DMS153 (cell line): ENCODE data around the gene AGBL3.

Source experiments
- DNase-seq: peaks from one replicate; lab custom pipeline; 2025; lab: John Stamatoyannopoulos, UW

The AGBL3 gene

GRCh38 chr7:135147899-135148721 is 161.8 kb downstream of the AGBL3 start, which contains the start of gene TMEM140:
Gene TMEM140, plus strand, starts transcription at chr7:135148072. Its CDS starts 16,370 bp downstream, at chr7:135164442.
- no peak for DNase-seq

DNA sequence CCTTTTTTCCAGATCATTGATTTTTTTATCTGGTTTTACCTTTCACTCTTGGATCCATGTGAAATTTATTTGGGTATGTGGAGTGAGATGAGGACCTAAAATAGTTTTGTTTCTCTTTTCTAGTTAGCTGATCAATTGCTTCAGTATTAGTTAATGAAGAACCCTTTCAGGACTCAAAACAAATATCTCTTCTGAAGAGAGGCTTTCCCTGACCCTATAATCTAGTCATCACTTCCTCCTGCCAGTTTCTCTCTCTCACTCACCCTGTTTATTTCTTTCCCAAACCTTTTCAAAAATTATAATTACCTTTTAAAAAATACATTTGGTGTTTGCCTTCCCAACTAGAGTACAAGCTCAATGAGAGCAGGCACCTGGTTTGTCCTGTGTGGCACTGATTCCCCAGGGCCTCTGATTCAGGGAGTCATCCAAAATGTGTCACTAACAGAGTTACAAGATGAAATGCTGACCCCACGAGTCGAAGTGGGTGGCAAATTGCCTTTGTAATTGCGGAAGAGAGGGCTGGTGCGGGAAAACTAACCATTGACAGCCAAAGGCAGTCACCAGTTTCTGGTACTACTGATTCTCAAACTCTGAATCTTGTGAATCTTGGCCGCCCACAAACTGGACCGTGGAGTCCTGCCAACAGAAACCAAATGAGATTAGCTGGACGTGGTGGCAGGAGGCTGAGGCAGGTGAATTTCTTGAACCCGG is 163.9 kb downstream of the AGBL3 start:
- DNase-seq = no peak

DNA sequence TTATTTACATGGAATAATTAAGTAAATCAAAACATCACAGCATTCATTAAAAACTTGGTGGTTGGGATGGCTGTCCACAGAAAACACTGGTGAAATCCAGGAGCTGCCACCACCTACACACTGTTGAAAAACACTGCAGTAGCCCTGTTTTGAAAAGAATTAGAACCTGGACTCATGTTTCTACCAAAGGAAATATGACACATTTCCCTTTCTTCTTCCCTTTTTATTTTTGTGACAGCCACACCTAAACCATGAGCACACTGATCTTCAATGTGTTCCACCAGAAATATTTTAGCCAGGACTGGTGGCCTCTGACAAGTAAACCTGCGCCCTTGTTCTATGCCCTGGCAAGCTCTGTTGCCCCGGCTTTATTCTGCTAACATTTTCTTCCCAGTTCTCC is 164.8 kb downstream of the AGBL3 start:
- no peak for DNase-seq

DNA sequence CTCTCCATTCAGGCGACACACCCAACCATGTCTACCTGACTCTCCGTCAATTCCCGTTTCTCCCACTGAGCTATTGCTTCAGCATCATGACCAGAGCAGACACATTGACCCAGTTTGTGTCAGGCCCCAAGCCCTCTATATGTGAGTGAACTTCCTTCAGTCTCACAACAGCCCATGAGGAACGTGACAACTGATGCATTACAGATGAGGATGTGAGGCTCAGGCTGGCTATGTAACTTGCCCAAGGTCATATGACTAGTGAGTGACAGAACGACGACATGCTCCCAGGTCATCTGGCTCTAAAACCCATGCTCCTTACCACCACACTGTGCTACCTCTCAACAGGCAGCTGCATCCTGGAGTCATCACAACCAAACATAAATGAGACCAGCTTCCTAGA is 165.2 kb downstream of the AGBL3 start:
- DNase-seq = no peak

DNA sequence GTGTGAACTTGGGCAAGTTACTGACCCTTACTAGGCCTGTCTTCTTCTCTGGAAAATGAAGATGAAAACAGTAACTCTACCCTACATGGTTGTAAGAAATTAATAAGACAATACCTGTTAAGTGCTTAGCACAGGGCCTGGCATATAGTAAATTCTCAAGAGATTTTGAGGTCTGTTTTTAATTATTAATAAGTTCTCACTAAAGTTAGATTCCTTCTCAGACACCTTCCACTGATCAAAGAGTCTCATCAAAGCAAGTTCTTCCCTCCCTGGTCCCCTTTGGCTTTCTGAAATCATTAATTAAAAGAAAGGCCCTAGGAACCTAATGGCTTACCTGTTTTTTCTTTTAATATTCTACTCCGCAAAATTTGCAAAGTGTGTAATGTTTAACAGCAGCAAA is 166.1 kb downstream of the AGBL3 start:
- no peak for DNase-seq

- DNase-seq = no peak
These were observed 168.4 kb downstream of the AGBL3 start for GRCh38 chr7:135154734-135155133.

GRCh38 chr7:135156290-135156689 is 170.0 kb downstream of the AGBL3 start:
- no peak for DNase-seq

GRCh38 chr7:135158141-135158655 is 171.9 kb downstream of the AGBL3 start:
- DNase-seq = no peak

GRCh38 chr7:135158874-135159273 is 172.6 kb downstream of the AGBL3 start:
- no peak for DNase-seq

DNA sequence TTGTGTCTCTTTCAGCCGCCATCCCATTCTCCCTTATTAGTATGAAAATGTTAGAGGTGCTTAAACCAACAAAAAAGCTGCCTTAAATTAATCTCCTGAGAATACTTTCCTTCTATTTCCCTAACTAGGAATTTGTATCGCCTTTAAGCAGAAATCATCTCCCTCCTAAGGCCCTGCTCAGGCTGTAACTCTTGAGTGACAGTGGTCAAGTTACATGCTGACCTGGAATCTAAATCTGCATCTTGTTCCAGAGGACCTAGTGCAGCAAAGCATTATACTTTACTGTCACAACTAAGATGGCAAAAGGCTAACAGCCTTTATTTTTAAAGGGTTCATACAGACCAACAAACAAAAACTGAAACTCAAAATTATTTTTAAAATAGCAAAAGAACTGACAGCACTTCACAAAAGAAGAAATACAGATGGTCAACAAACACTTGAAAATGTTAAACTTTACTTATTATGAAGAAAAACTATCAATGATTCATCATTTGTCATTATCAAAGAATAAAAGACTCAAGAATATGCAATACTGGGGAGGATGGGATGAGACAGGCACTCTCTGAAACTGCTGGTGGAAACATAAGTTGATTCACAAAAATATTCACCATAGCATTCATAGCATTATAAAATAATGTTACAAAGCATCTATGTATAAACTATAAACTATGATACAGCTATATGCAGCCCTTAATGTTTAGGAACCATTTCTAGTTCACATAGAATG is 173.2 kb downstream of the AGBL3 start:
- DNase-seq = no peak

DNA sequence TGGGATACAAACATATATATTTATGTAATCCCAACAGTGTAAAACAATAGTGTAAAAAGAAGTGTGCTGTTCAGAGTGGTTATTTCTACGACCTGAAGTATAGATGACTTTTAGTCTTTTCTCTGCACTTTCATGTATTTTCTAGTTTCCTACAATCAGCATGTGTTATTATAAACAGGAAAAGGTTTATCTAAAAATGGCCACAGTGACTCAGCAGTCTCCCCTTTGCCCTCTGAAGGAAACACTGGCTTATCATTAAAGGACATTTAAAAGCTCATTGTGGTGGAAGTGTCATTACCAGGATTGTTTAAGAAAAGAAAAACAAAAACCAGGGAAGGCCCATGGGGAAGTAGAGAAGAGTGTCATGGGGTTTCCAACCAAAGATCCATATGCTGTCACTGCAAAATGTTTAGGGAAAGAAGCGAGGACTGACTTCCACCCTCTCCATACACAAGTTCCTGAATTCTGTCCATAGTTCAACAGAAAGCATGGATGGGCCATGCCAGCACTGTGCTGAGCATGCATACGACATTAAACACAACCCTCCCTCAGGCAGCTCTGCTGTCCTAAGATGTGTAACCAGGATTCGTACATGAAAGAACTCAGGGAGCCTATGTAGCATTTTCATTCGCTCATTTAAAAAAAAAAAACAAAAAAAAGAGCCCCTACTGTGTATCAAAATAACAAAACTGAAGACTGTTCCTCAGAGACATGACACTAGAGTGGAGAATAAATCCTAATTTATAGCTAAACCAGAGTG is 174.0 kb downstream of the AGBL3 start:
- DNase-seq = no peak

- no peak for DNase-seq
These were observed 174.7 kb downstream of the AGBL3 start for GRCh38 chr7:135160858-135161653.

DNA sequence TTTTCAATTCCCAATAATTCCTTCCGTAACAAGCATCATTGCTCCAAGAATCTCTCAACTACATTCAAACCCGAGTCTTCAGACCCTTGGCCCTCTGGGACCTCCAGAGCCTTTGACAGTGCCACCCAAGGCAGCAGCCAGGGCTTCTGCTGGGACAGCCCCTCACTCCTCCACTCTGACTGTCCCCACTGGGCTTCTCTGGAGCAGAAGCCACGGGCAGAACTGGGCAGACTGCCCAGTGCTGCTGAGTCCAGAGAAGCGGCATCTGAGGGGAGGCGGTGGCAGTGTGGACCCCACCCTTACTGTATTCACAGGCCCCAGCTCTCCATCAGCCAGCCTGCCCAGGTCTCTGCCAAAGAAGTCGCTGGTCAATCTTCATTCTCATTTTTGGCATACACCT is 175.4 kb downstream of the AGBL3 start:
- DNase-seq = no peak

DNA sequence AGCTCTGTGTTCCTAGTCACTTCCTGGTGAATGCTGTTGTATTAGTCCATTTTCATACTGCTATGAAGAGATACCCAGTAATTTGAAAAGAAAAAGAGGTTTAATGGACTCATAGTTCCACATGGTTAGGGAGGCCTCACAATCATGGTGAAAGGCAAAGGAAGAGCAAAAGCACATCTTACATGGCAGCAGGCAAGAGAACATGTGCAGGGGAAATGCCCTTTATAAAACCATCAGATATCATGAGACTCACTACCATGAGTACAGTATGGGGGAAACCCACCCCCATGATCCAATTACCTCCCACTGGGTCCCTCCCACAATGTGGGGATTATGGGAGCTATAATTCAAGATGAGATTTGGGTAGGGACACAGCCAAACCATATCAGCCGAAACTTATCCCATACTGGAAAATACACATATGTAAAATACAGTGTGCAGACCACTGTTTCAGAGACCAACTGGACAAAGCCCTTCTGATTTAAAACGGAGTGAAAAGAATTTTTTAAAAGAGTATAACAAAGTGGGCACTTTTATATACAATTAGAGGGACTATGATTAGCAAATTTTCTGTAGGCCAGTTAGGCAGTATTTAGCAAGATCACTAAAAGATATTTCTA is 176.2 kb downstream of the AGBL3 start:
- no peak for DNase-seq

DNA sequence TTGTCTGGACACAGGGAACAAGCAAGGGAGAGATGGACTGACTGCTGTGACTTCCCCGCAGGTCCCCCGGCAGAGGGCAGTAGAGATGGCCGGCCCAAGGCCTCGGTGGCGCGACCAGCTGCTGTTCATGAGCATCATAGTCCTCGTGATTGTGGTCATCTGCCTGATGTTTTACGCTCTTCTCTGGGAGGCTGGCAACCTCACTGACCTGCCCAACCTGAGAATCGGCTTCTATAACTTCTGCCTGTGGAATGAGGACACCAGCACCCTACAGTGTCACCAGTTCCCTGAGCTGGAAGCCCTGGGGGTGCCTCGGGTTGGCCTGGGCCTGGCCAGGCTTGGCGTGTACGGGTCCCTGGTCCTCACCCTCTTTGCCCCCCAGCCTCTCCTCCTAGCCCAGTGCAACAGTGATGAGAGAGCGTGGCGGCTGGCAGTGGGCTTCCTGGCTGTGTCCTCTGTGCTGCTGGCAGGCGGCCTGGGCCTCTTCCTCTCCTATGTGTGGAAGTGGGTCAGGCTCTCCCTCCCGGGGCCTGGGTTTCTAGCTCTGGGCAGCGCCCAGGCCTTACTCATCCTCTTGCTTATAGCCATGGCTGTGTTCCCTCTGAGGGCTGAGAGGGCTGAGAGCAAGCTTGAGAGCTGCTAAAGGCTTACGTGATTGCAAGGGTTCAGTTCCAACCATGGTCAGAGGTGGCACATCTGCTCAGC is 178.2 kb downstream of the AGBL3 start:
- DNase-seq = no peak

- DNase-seq = no peak
These were observed 179.6 kb downstream of the AGBL3 start for GRCh38 chr7:135165862-135166261.

- no peak for DNase-seq
These were observed 180.2 kb downstream of the AGBL3 start for GRCh38 chr7:135166338-135166990.

- DNase-seq = no peak
These were observed 181.1 kb downstream of the AGBL3 start for GRCh38 chr7:135167365-135167917.

DNA sequence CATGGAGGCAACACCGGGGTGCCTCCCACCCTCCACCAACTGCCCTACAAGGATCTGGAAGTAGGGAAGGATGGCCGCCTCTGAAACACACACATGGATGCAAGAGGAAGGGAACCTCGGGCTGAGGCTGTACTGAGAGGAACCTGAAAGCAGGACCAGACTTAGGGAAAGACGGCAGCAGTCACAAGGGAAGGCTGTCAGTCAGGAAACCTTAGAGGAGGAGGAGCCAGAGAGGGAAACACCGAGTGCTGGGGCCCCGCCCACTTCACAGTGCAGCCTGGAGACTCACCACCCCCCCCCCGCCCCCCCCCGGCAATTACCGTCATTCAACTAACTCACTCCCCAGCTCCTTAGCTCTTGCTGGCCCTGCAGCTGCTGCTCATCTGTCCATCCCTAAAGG is 181.7 kb downstream of the AGBL3 start:
- no peak for DNase-seq
